ENCODE results near the gene ERP44.

DNA sequence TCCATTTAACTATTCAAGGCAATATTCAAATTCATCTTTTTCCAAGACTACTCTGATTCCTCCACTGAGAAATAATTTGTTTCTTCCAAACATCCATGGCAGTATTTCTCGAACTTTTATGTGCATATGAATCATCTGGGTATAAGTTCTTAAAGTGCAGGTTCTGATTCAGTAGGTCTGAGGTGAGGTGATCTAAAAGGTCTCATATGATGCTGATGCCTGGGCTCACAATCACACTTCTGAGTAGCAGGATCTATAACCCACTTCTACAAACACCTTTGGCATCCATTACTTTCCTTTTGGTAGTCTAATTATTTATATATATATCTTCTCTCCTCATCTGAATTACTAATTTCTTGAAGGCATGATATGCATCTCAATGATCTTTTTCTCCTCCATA lies 7.2 kb downstream of the ERP44 start:
- TF ChIP-seq, protein P1, sequence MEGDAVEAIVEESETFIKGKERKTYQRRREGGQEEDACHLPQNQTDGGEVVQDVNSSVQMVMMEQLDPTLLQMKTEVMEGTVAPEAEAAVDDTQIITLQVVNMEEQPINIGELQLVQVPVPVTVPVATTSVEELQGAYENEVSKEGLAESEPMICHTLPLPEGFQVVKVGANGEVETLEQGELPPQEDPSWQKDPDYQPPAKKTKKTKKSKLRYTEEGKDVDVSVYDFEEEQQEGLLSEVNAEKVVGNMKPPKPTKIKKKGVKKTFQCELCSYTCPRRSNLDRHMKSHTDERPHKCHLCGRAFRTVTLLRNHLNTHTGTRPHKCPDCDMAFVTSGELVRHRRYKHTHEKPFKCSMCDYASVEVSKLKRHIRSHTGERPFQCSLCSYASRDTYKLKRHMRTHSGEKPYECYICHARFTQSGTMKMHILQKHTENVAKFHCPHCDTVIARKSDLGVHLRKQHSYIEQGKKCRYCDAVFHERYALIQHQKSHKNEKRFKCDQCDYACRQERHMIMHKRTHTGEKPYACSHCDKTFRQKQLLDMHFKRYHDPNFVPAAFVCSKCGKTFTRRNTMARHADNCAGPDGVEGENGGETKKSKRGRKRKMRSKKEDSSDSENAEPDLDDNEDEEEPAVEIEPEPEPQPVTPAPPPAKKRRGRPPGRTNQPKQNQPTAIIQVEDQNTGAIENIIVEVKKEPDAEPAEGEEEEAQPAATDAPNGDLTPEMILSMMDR (IDR thresholded peaks at IDR 0.05 in 8 of 11, conservative IDR thresholded peaks at IDR 0.05 in 3 of 11) = no peak
- no peak for TF ChIP-seq POLR2A (IDR thresholded peaks at IDR 0.05)
